Epidermal melanocyte (primary cell): ENCODE results near the gene TALDO1.
"Not testable (repeated sequence)": the region's sequence is repeated elsewhere in the genome, so short reads cannot be mapped to it uniquely, and the experiment has no call there.

Source experiments
- DNase-seq: peaks from one replicate; pipeline ENCODE4 v3.0.0; 2011; ENCODE audit warnings: low spot score; ENCODE audit not compliant: insufficient read length

Gene TALDO1

GRCh38 chr11:734541-734940 lies 12.7 kb upstream of the TALDO1 start:
- DNase-seq, result not testable (repeated sequence)

- no peak for DNase-seq
Measured at GRCh38 chr11:737366-737765, 9.9 kb upstream of the TALDO1 start.

DNA sequence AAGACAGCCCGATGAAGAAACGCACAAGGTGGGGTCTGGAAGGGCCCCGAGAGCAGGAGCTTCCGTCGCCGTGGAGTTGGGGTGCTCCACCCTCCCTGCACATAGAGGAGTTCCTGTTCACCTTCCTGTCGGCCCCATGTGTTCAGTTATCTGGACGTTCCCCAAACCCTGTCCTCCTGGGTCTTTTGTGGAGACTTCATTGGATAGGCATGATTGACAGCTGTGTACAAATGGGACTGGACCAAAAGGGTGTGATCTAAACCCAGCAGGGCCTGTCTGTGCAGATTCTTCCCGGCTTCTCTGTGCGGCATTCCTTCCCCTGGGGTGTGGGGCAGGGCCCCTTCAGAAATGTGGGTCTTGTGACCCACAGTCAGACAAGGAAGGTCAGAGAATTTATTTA lies 9.4 kb upstream of the TALDO1 start:
- not testable (repeated sequence) for DNase-seq

DNA sequence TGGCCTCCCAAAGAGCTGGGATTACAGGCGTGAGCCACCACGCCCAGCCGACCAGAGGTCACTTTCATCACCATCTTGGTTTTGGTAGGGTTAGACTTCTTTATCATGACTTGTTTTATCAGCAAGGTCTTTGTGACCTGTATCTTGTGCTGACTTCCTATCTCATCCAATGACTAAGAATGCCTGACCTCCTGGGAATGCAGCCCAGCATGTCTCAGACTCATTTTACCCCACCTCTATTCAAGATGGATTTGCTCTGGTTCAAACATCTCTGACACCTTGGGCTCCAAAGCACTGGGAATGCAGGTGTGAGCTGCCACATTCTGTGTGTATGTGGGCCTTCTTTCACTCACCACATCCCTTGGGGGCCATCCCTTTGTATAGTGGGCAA lies 5.1 kb upstream of the TALDO1 start:
- no peak for DNase-seq

DNA sequence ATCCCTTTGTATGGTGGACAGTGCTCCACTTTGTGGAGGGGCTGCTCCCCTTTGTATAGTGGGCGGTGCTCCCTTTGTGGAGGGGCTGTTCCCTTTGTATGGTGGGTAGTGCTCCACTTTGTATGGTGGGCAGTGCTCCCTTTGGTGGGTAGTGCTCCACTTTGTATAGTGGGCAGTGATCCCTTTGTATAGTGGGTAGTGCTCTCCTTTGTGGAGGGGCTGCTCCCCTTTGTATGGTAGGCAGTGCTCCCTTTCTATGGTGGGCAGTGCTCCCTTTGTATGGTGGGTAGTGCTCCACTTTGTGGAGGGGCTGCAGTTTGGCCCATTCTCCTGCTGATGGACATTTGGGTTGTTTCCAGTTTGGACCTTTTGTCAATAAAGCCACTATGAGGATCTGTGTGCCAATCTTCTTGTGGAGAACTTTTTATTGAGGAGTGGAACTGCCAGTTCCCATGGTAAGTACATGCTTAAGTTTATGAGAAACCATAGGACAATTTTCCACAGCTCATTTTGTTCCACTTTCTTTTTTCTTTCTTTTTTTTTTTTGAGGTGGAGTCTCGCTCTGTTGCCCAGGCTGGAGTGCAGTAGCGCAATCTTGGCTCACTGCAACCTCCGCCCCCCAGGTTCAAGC lies 4.6 kb upstream of the TALDO1 start:
- no peak for DNase-seq

- DNase-seq, result no peak
Measured at GRCh38 chr11:745428-745827, 1.8 kb upstream of the TALDO1 start.

GRCh38 chr11:746289-747157 lies 741 bp upstream of the TALDO1 start:
- DNase-seq, result no peak

- no peak for DNase-seq
Measured at GRCh38 chr11:748007-748359, 719 bp downstream of the TALDO1 start.

DNA sequence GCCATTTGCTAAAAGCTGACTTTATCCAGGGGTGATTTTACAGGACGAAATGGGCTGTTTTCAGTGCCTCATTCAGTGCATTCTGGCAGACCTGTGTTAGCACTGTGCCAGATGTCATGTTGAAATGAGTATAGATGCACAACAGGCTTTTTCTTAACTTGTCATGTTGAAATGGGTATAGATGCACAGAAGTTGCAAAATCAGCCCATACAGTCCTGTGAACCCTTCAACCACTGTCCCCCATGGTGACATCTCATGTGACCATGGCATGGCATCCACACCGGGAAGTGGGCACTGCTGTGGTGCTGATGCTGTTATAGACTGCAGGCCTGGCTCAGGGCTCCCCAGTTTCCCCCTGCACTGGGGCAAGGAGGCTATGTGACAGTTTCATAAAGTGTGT lies 2.5 kb downstream of the TALDO1 start:
- no peak for DNase-seq

DNA sequence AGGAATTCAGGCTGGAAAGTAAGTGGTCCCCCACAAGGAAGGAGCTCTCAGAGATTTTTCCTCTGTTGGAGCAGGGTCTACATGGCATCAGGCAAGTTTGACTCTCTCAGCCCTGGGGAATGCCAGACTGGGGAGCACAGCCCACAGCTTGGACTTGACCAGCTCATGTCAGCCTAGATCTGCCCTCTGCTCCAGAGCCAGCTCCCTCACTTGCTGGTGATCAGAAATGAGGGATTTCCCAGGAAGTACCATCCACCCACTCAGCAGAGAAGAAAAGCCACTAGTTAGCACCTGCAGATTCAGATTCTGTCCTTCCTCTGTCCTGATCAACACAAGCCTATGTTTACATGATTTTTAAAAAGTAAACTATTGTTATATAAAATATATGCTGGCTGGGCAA lies 13.0 kb downstream of the TALDO1 start:
- DNase-seq, result peak; percentile 12

DNA sequence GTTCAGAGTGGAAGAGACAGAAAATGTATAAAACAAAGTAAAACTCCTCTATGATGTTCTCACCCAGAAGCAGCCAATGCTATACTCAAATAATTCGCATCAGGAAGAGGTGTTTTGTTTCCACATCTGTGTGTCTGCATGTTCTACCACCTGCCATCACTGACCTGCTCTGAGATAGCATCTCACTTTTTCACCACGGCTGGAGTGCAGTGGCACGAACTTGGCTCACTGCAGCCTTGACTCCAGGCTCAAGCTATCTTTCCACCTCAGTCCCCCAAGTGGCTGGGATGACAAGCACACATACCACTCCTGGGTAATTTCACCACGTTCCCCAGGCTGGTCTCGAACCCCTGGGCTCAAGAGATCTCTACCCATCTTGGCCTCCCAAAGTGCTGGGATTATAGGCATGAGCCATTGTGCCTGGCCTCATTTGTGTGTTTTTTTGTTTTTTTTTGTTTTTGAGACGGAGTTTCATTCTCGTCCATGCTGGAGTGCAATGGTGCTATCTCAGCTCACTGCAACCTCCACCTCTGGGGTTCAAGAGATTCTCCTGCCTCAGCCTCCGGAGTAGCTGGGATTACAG lies 14.4 kb downstream of the TALDO1 start:
- DNase-seq, result peak; percentile 5

DNA sequence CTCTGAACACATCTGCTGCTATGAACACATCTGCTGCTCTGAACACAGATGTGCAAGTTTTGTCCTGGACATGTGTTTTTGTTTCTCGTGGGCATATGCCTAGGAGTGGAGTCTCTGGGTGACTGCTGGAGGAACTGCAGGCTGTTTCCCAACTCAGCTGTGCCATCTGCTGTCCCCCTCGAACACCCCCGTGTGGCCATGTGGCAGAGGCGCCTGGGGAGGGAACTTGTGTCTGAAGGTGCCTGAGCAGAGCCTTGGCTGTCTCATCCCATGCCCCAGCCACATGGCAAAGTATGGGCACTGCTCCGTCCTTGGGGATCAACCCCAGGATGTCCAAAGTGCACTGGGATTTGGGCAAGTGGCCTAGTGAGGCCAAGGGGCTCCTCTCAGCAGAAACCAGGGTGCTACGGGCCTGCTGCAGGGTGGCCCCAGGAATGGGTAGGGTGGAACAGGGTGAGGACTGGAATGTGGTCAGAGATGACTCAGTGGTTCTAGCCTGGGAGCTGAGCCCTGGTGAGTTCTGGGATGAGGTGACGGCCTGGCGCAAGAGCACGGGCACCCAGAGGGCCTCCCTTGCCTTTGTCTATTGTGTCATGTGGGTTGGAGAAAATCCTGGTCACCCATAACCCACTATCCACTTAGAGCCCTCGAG lies 15.3 kb downstream of the TALDO1 start:
- peak; percentile 93 for DNase-seq

- DNase-seq, result peak; percentile 1
Measured at GRCh38 chr11:763073-763463, 15.8 kb downstream of the TALDO1 start.

DNA sequence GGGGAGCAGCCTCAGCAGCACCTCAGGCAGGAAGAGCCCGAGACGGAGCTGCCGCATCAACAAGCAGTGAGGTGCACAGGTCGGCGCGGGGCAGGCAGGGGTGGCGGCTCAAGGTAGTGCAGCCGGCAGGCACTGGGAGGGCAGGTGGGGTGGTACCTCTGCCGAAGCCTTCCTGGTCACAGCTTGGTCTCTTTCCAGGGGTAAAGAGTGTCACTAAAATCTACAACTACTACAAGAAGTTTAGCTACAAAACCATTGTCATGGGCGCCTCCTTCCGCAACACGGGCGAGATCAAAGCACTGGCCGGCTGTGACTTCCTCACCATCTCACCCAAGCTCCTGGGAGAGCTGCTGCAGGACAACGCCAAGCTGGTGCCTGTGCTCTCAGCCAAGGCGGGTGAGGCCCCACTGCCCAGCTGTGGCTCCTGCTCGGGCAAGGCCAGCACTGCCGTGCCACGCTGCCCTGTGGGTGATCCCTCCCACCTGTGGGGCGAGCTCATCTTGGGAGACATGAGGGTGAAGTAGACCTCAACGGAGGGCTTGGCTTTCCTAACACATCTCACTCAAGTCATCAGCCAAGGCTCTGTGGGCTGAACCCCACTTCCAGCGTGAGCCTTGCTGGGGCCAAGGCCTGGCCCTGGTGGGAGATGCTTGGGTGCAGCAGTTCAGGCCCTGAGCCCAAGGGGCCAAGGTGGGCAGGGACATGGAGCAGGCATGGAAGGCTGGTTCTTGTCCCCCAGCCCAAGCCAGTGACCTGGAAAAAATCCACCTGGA lies 16.5 kb downstream of the TALDO1 start:
- DNase-seq, result peak; percentile 3

GRCh38 chr11:764322-765024 lies 17.2 kb downstream of the TALDO1 start:
- DNase-seq, result peak; percentile 2

DNA sequence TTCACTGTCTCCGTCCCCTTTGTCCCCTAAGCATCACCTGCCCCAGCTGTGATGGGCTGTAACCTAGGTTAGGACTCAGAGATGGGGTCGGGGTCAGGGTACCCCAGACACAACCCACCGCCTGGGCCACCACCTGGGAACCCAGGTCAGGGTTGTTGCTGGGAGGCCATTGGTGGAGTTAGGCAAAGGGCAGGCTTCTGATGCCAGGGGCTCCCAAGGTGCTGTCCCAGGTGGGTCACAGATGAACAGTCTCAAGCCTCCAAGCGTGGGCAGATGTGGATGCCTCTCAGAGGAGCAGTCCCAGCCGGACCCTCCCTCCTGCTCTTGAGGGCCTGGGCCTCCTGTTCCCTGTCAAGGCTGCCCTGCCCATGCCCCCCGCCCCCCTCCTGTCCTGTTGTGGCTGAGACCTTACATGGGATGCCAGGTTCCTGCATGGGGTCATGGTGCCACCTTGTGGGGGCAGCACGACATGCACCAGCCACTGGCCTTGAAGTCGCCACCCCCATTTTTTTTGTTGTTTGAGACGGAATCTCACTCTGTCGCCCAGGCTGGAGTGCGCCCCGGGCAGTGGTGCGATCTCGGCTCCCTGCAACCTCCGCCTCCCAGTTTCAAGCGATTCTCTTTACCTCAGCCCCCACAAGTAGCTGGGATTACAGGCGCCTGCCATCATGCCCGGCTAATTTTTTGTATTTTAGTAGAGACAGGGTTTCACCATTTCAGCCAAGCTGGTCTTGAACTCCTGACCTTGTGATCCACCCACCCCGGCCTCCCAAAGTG lies 17.9 kb downstream of the TALDO1 start:
- peak; percentile 61 for DNase-seq

DNA sequence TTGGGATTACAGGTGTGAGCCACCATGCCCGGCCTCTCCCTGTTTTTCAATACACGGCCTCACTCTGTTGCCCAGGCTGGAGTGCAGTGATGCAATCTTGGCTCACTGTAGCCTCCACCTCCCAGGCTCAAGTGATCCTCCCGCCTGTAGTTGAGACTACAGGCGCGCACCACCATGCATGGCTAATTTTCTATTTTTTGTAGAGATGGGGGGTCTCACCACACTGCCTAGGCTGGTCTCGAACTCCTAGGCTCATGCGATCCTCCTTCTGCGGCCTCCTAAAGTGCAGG lies 18.5 kb downstream of the TALDO1 start:
- DNase-seq, result no peak

DNA sequence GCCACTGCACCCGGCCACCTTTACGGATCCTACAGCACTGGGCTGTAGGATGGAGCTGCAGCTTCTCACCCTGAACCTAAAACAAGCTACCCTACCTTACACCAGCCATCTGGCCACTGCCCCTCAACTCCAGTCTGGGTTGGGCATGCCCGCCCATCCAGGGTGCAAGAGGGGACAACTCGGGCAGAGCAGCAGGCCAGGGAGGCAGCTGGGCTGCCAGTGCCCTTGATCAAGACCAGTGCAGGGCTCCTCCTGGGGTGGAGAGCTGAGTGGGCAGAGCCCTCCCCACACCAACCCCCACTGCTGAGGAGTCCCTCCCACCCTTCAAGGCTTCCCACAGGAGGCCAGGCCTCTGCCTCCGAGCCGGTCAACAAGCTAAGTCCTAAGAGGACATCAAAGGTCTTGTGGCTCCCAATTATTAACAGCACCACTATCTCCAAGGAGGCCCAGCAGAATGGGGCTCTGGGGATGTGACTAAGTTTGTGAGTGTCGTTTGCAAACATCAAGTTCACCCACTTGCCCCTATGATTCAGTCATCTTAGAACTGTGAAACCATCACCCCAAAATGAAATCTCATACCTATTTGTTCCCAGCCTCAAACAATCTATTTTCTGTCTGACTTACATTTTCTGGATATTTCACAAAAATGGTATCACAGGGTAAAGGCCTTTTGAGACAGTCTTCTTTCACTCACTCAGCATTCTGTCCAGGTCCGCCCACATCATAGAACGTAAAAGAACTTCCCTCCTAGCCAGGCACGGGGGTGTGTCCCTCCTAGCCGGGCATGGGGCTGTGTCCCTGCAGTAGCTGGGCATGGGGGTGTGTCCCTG lies 19.1 kb downstream of the TALDO1 start:
- no peak for DNase-seq

DNA sequence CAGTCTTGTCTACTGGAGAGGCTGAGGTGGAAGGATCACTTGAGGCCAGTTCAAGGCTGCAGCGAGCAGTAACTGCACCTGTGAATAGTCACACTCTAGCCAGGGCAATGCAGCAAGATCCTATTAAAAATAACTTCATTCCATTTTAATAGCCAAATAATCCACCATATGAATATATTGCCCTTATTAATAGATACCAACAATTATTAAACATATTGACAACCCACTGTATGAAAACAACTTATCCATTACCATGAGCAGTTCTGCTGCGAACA lies 19.6 kb downstream of the TALDO1 start:
- no peak for DNase-seq

DNA sequence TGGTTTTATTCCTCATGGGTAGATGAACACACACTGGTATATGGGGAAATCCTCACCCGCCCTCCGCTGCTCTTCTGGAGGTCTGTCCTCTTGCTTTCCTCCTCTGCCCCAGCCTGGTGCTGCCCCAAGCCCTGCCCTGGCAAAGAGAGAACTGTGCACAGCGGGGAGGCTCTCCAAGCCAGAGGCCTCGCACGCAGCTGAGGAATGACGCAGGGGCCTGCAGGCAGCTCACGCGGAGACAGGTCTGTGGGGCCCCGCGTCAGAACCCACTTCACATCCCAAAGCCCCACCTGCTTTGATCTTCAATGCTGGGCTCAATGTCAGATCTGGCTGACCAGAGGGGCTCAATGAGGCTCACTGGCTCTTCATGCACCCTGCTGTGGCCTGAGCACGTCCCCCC lies 20.0 kb downstream of the TALDO1 start:
- no peak for DNase-seq
